IMR-90 (cell line): ENCODE results near the gene SURF2. TPM values are rescaled to one million over a fixed set of nuclear protein-coding genes. Genes with fewer than 3 reads are reported as not detected.

Experiments
- ATAC-seq: fragments of 200-7000 bp; cut with Tn5 transposase; 2 replicates; pipeline ENCODE4 v1.9.1; 2020; ENCODE audit warnings: low read depth, mild to moderate bottlenecking, moderate library complexity
- BruUV-seq: library from RNA; stranded (reverse); fragments of 400-500 nt; replicated peaks from 2 replicates; lab custom pipeline; 2021; lab: Mats Ljungman, UMichigan
- CTCF ChIA-PET: fragments of 300-600 bp; formaldehyde crosslinking; extraction: SDS; loops from one replicate; lab custom pipeline; 2021; ENCODE audit warnings: antibody characterized with exemption; lab: Yijun Ruan, JAX
- POLR2A ChIA-PET: fragments of 300-600 bp; sonication (Branson Sonifier 250); formaldehyde crosslinking; loops from one replicate; lab custom pipeline; 2022; ENCODE audit warnings: antibody characterized with exemption; ENCODE audit not compliant: unreplicated experiment; lab: Charles Lee
- DNase-seq: peaks from one replicate; pipeline ENCODE4 v3.0.0; 2013
- H2AFZ ChIP-seq: replicated peaks from 2 replicates; pipeline ENCODE3; 2013; ENCODE audit warnings: low read length, mild to moderate bottlenecking; ENCODE audit not compliant: poor library complexity
- H2AK5ac ChIP-seq: 2 replicates; pipeline ENCODE4 v1.6.1; 2013; ENCODE audit warnings: low read depth, low read length, inconsistent platforms
- H2AK9ac ChIP-seq: replicated peaks from 2 replicates; pipeline ENCODE3; 2013; ENCODE audit warnings: mild to moderate bottlenecking, low read depth, low read length, moderate library complexity; ENCODE audit not compliant: poor library complexity
- H2BK120ac ChIP-seq: 2 replicates; pipeline ENCODE4 v1.6.1; 2013; ENCODE audit warnings: low read depth, low read length, inconsistent platforms
- H2BK15ac ChIP-seq: 3 replicates; pipeline ENCODE4 v1.6.1; 2013; ENCODE audit warnings: low read depth, low read length, inconsistent platforms
- H2BK20ac ChIP-seq: 2 replicates; pipeline ENCODE4 v1.6.1; 2013; ENCODE audit warnings: low read depth, mild to moderate bottlenecking, inconsistent platforms, low read length, moderate library complexity
- H2BK5ac ChIP-seq: 2 replicates; pipeline ENCODE4 v1.6.1; 2013; ENCODE audit warnings: mild to moderate bottlenecking, low read depth, low read length, inconsistent platforms; ENCODE audit not compliant: poor library complexity, severe bottlenecking
- H3K14ac ChIP-seq: replicated peaks from 2 replicates; pipeline ENCODE4 v1.6.1; 2013; ENCODE audit warnings: low read depth, low read length, inconsistent platforms
- H3K18ac ChIP-seq: 2 replicates; pipeline ENCODE4 v1.6.1; 2013; ENCODE audit warnings: low read depth, low read length, control low read depth
- H3K23ac ChIP-seq: 2 replicates; pipeline ENCODE4 v1.6.1; 2013; ENCODE audit warnings: low read depth, low read length, inconsistent platforms
- H3K27ac ChIP-seq: 2 replicates; pipeline ENCODE4 v1.5.1; 2013; ENCODE audit warnings: mild to moderate bottlenecking, control low read depth, low read length; ENCODE audit not compliant: insufficient read depth
- H3K27me3 ChIP-seq: 2 replicates; pipeline ENCODE4 v1.6.1; 2013; ENCODE audit warnings: low read length; ENCODE audit not compliant: control insufficient read depth, insufficient read depth
- H3K36me3 ChIP-seq: 2 replicates; pipeline ENCODE4 v1.6.1; 2013; ENCODE audit warnings: low read length, mixed read lengths; ENCODE audit not compliant: control insufficient read depth, insufficient read depth
- H3K4ac ChIP-seq: 2 replicates; pipeline ENCODE4 v1.6.1; 2013; ENCODE audit warnings: low read depth, low read length, inconsistent platforms
- H3K4me1 ChIP-seq: 2 replicates; pipeline ENCODE4 v1.6.1; 2013; ENCODE audit warnings: low read length, mixed read lengths; ENCODE audit not compliant: control insufficient read depth, insufficient read depth
- H3K4me2 ChIP-seq: 2 replicates; pipeline ENCODE4 v1.6.1; 2013; ENCODE audit warnings: low read depth, mild to moderate bottlenecking, control low read depth, low read length, moderate library complexity
- H3K4me3 ChIP-seq: 2 replicates; pipeline ENCODE4 v1.5.1; 2013; ENCODE audit warnings: low read depth, mild to moderate bottlenecking, control low read depth, low read length, moderate library complexity; ENCODE audit not compliant: insufficient read depth
- H3K56ac ChIP-seq: 2 replicates; pipeline ENCODE4 v1.6.1; 2013; ENCODE audit warnings: low read length, inconsistent platforms; ENCODE audit not compliant: insufficient read depth; ENCODE audit errors: extremely low read depth
- H3K79me1 ChIP-seq, 2 experiments: 2 replicates each; pipeline ENCODE4 v1.6.1; 2013; ENCODE audit warnings: low read length in 2 of 2, inconsistent platforms in 1 of 2, low read depth in 1 of 2
- H3K9ac ChIP-seq: 2 replicates; pipeline ENCODE4 v1.6.1; 2013; ENCODE audit warnings: low read depth, low read length, control low read depth
- H3K9me1 ChIP-seq: 2 replicates; pipeline ENCODE4 v1.6.1; 2013; ENCODE audit warnings: low read length, inconsistent platforms; ENCODE audit not compliant: insufficient read depth
- H3K9me3 ChIP-seq: 2 replicates; pipeline ENCODE4 v1.6.1; 2013; ENCODE audit warnings: low read length; ENCODE audit not compliant: control insufficient read depth, insufficient read depth
- H4K20me1 ChIP-seq: 2 replicates; pipeline ENCODE4 v1.6.1; 2013; ENCODE audit warnings: low read length, inconsistent platforms; ENCODE audit not compliant: insufficient read depth
- H4K5ac ChIP-seq: 2 replicates; pipeline ENCODE4 v1.6.1; 2013; ENCODE audit warnings: mild to moderate bottlenecking, low read depth, low read length, control low read depth
- H4K8ac ChIP-seq, 2 experiments: 2 replicates each; pipeline ENCODE4 v1.6.1; 2013; ENCODE audit warnings: low read depth in 2 of 2, low read length in 2 of 2, control low read depth in 1 of 2, inconsistent platforms in 1 of 2
- H4K91ac ChIP-seq: 2 replicates; pipeline ENCODE4 v1.6.1; 2013; ENCODE audit warnings: low read depth, low read length, inconsistent platforms; ENCODE audit not compliant: insufficient read depth
- BHLHE40 ChIP-seq: fragments of 150-350 bp; IDR thresholded peaks from 2 replicates; pipeline ENCODE4 v1.6.1; 2016; ENCODE audit warnings: mild to moderate bottlenecking, low read depth, low read length
- MXI1 ChIP-seq: IDR thresholded peaks from 2 replicates; pipeline ENCODE4 v1.6.1; 2012; ENCODE audit warnings: low read depth, mild to moderate bottlenecking, low read length, moderate library complexity, borderline replicate concordance
- WGBS, 2 experiments: methylation state at CpG; one replicate each; pipeline versions ENCODE4 v1.1.5 to v1.1.7; 2013; ENCODE audit warnings: missing lambda C conversion rate in 2 of 2; ENCODE audit not compliant: insufficient read length in 1 of 2; ENCODE audit errors: extremely low coverage in 2 of 2; 5-methylcytosine and 5-hydroxymethylcytosine counted together
- dilution Hi-C: fragments of 300-500 bp; cut with HindIII; formaldehyde crosslinking; loops from one replicate; pipeline ENCODE4 v1.14.3; 2018; ENCODE audit warnings: low sequenced_read_pairs; ENCODE audit not compliant: unreplicated experiment
- in situ Hi-C: fragments of 300-500 bp; cut with MboI; formaldehyde crosslinking; loops from 3 replicates; pipeline ENCODE4 v1.14.3; 2019; ENCODE audit warnings: low sequenced_read_pairs, inconsistent platforms, mixed read lengths
- intact Hi-C: fragments of 100-400 bp; cut with micrococcal nuclease; formaldehyde crosslinking; loops from 2 replicates; pipeline ENCODE4 v1.10.0; 2022
- polyA plus RNA-seq, 3 experiments: library from polyadenylated mRNA; depleted of rRNA; stranded (reverse); fragments of >200 nt; gene quantifications; 2 replicates each; pipeline ENCODE4 v1.2.3, GENCODE V29; 2012; ENCODE audit warnings: low replicate concordance in 1 of 3
- total RNA-seq: library from RNA; depleted of rRNA; stranded (reverse); fragments of >200 nt; gene quantifications from 2 replicates; pipeline ENCODE4 v1.2.3, GENCODE V29; 2012

SURF2 gene
- total and polyA plus RNA-seq, 2 of the 4 experiments (the other 2 are of a cell fraction), result 9.9 to 16.3 TPM

DNA sequence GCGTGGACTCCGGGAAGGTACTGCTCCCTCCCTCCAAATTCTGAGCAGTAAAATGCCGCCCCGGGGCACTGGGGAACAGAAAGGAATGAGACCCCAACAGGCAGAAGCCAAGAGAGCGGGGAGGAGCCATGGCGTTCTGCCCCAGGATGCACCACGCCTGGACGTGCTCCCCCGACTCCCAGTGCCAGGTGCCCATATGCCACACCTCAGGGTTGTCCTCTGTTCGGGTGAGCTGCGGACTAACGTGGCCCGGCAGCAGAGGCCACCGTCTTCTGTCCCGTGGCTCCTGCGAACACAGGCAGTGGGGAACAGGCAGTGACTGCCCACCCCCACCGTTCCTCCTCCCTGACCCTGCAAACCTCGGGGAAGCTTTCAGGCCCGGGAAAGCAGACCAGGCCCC is 25.1 kb upstream of the SURF2 start:
- CTCF ChIA-PET, result no interaction called here
- no peak overlapping the region for H3K4ac ChIP-seq
- no peak overlapping the region for H4K5ac ChIP-seq
- no peak overlapping the region for H3K27ac ChIP-seq
- peaks cover 17 to 30% of the 10 kb centered on the region in 2 experiments; a peak in 3 of 4 replicates for H3K79me1 ChIP-seq
- H4K91ac ChIP-seq, result no peak overlapping the region
- DNase-seq (no peak), ATAC-seq (no peak)
- no peak overlapping the region for H3K4me2 ChIP-seq
- H3K14ac ChIP-seq, result no peak overlapping the region
- H2BK120ac ChIP-seq, result no peak overlapping the region
- TF ChIP-seq MXI1 (no peak), BHLHE40 (no peak)
- no peaks in the 10 kb centered on the region for H3K27me3 ChIP-seq
- no peak overlapping the region for H2AK5ac ChIP-seq
- H3K9ac ChIP-seq, result no peak overlapping the region
- H3K4me3 ChIP-seq, result no peak overlapping the region
- H2BK20ac ChIP-seq, result no peak overlapping the region
- dilution Hi-C loops (no loop called here), intact Hi-C loops (no loop called here), in situ Hi-C loops (no loop called here)
- no peaks in the 10 kb centered on the region; the same call in 1 of the 2 replicates for H4K20me1 ChIP-seq
- H3K18ac ChIP-seq, result no peak overlapping the region
- POLR2A ChIA-PET, result no interaction called here
- no peak overlapping the region for H4K8ac ChIP-seq
- no peak overlapping the region for H2BK15ac ChIP-seq
- H3K36me3 ChIP-seq, result peaks cover 35% of the 10 kb centered on the region
- no TSS peak for BruUV-seq
- H3K9me3 ChIP-seq, result no peaks in the 10 kb centered on the region
- no peak overlapping the region for H2AK9ac ChIP-seq
- H2AFZ ChIP-seq, result no peak overlapping the region
- H3K56ac ChIP-seq, result no peak overlapping the region
- no peak overlapping the region for H3K23ac ChIP-seq
- peaks cover 6% of the 10 kb centered on the region; the same call in 1 of the 2 replicates for H3K9me1 ChIP-seq
- 93% methylated on average over 10 of the region's 19 CpGs; no CpG with 5 or more reads in 1 of the 2 experiments for WGBS, 2 experiments
- no peaks in the 10 kb centered on the region for H3K4me1 ChIP-seq
- H2BK5ac ChIP-seq, result no peak overlapping the region
